GM21825 (cell line): Measurements from ENCODE around the gene SERGEF.

Experiments
- ATAC-seq: cut with Tn5 transposase; IDR thresholded peaks from one replicate; pipeline ENCODE4 v1.9.1; 2021; ENCODE audit warnings: mild to moderate bottlenecking, moderate library complexity; ENCODE audit not compliant: unreplicated experiment

The SERGEF gene

GRCh38 chr11:17792161-17792560 lies 220.7 kb downstream of the SERGEF start:
- no peak for ATAC-seq

- ATAC-seq, result no peak
Measured at GRCh38 chr11:17791144-17791543, 221.7 kb downstream of the SERGEF start.

- ATAC-seq, result no peak
Measured at GRCh38 chr11:17790453-17790852, 222.4 kb downstream of the SERGEF start.

GRCh38 chr11:17788084-17788483 lies 224.8 kb downstream of the SERGEF start:
- ATAC-seq, result no peak

- no peak for ATAC-seq
Measured at GRCh38 chr11:17786824-17787525, 225.9 kb downstream of the SERGEF start.

GRCh38 chr11:17783878-17784277 lies 229.0 kb downstream of the SERGEF start:
- no peak for ATAC-seq

GRCh38 chr11:17782603-17783337 lies 230.1 kb downstream of the SERGEF start:
- ATAC-seq, result no peak

- ATAC-seq, result no peak
Measured at GRCh38 chr11:17782145-17782544, 230.7 kb downstream of the SERGEF start.

- ATAC-seq, result no peak
Measured at GRCh38 chr11:17781626-17782025, 231.2 kb downstream of the SERGEF start.

GRCh38 chr11:17781221-17781620 lies 231.6 kb downstream of the SERGEF start:
- ATAC-seq, result no peak

GRCh38 chr11:17780668-17781067 lies 232.2 kb downstream of the SERGEF start:
- ATAC-seq, result no peak

GRCh38 chr11:17779861-17780594 lies 232.8 kb downstream of the SERGEF start:
- no peak for ATAC-seq

GRCh38 chr11:17778956-17779860 lies 233.6 kb downstream of the SERGEF start:
- no peak for ATAC-seq

GRCh38 chr11:17778352-17778751 lies 234.5 kb downstream of the SERGEF start:
- ATAC-seq, result no peak

- ATAC-seq, result no peak
Measured at GRCh38 chr11:17777738-17778091, 235.1 kb downstream of the SERGEF start.

GRCh38 chr11:17777086-17777737 lies 235.6 kb downstream of the SERGEF start:
- ATAC-seq, result no peak

- ATAC-seq, result no peak
Measured at GRCh38 chr11:17776212-17776875, 236.5 kb downstream of the SERGEF start.

- ATAC-seq, result no peak
Measured at GRCh38 chr11:17775507-17776211, 237.2 kb downstream of the SERGEF start.

GRCh38 chr11:17775035-17775348 lies 237.9 kb downstream of the SERGEF start:
- no peak for ATAC-seq
